GM12878 (cell line): ENCODE measurements around the gene CACNA1D. TPM values are rescaled to one million over a fixed set of nuclear protein-coding genes. Genes with fewer than 3 reads are reported as not detected.
A peak's percentile ranks its signal among the peaks of the same experiment; 100 is the strongest.

Source experiments
- ATAC-seq: fragments of 200-7000 bp; cut with Tn5 transposase; 3 replicates; pipeline ENCODE4 v1.9.1; 2020; ENCODE audit warnings: mild to moderate bottlenecking, moderate library complexity
- BruUV-seq: library from RNA; stranded (reverse); fragments of 400-500 nt; replicated peaks from 2 replicates; lab custom pipeline; 2021; lab: Mats Ljungman, UMichigan
- CTCF ChIA-PET: fragments of 300-600 bp; sonication (Branson Sonifier 250); formaldehyde crosslinking; extraction: SDS; loops from one replicate; lab custom pipeline; 2021; ENCODE audit warnings: inconsistent platforms; lab: Yijun Ruan, JAX
- POLR2A ChIA-PET: fragments of 350-600 bp; formaldehyde crosslinking; extraction: SDS; loops from one replicate; lab custom pipeline; 2021; ENCODE audit warnings: inconsistent platforms; lab: Charles Lee
- RAD21 ChIA-PET: fragments of 300-600 bp; sonication (Branson Sonifier 250); formaldehyde crosslinking; loops from one replicate; lab custom pipeline; 2023; ENCODE audit warnings: antibody characterized with exemption; ENCODE audit not compliant: unreplicated experiment; lab: Charles Lee
- SMC1A ChIA-PET: fragments of 300-600 bp; sonication (Branson Sonifier 250); formaldehyde crosslinking; loops from one replicate; lab custom pipeline; 2023; ENCODE audit not compliant: unreplicated experiment, uncharacterized antibody; lab: Charles Lee
- DNase-seq: peaks from one replicate; pipeline ENCODE4 v3.0.0-alpha.2; 2011; ENCODE audit warnings: low read depth, low spot score
- FAIRE-seq: peaks from 3 replicates; lab custom pipeline; 2011; peaks lifted over from hg19 to GRCh38; lab: Jason Lieb, UNC
- H2AFZ ChIP-seq: 2 replicates; pipeline ENCODE4 v1.6.0; 2011; ENCODE audit warnings: low read depth, low read length, control low read depth; ENCODE audit not compliant: control insufficient read depth
- H3K27ac ChIP-seq: 2 replicates; pipeline ENCODE4 v1.5.1; 2011; ENCODE audit warnings: control low read depth; ENCODE audit not compliant: control insufficient read depth, insufficient read depth
- H3K27me3 ChIP-seq, 2 experiments: replicated peaks in 1 of 2; 2 replicates each; pipeline versions ENCODE4 v1.6.0 to v1.6.1; 2011; ENCODE audit warnings: low read length in 1 of 2; ENCODE audit not compliant: control insufficient read depth in 2 of 2, insufficient read depth in 2 of 2
- H3K36me3 ChIP-seq, 2 experiments: 2 replicates each; pipeline ENCODE4 v1.5.1; 2011; ENCODE audit warnings: low read length in 1 of 2; ENCODE audit not compliant: control insufficient read depth in 2 of 2, insufficient read depth in 2 of 2
- H3K4me1 ChIP-seq: 2 replicates; pipeline ENCODE4 v1.6.1; 2011; ENCODE audit warnings: mild to moderate bottlenecking, low read length, moderate library complexity, mixed read lengths; ENCODE audit not compliant: control insufficient read depth, insufficient read depth
- H3K4me2 ChIP-seq: 2 replicates; pipeline ENCODE4 v1.6.0; 2011; ENCODE audit warnings: control low read depth; ENCODE audit not compliant: control insufficient read depth, insufficient read depth
- H3K4me3 ChIP-seq: fragments of 200-600 bp; sonication (generic); 2 replicates; pipeline ENCODE4 v1.5.1; 2016
- H3K79me2 ChIP-seq: 2 replicates; pipeline ENCODE4 v1.6.0; 2011; ENCODE audit warnings: low read length; ENCODE audit not compliant: control insufficient read depth, insufficient read depth
- H3K9ac ChIP-seq: 2 replicates; pipeline ENCODE4 v1.8.0; 2011; ENCODE audit warnings: low read length, control low read depth, mixed read lengths; ENCODE audit not compliant: control insufficient read depth, insufficient read depth
- H3K9me3 ChIP-seq: replicated peaks from 3 replicates; pipeline ENCODE4 v1.5.1; 2011; ENCODE audit warnings: mild to moderate bottlenecking, low read length; ENCODE audit not compliant: control insufficient read depth, insufficient read depth
- H4K20me1 ChIP-seq: 2 replicates; pipeline ENCODE4 v1.6.0; 2011; ENCODE audit not compliant: control insufficient read depth, insufficient read depth
- ASH2L ChIP-seq: fragments of 300-600, 200-600 bp; sonication (generic); IDR thresholded peaks from 2 replicates; pipeline ENCODE4 v1.6.1; 2017; ENCODE audit warnings: low read depth, mild to moderate bottlenecking, borderline replicate concordance
- FOXM1 ChIP-seq: IDR thresholded peaks from 2 replicates; pipeline ENCODE4 v1.6.1; 2012; ENCODE audit warnings: low read depth, mild to moderate bottlenecking, inconsistent platforms, low read length, moderate library complexity
- MYB ChIP-seq: fragments of 150-350 bp; IDR thresholded peaks from 2 replicates; pipeline ENCODE4 v1.6.1; 2014; ENCODE audit warnings: mild to moderate bottlenecking, low read depth, low read length, borderline replicate concordance
- NFXL1 ChIP-seq: fragments of 450-650 bp; IDR thresholded peaks from 2 replicates; pipeline ENCODE4 v1.6.1; 2017; ENCODE audit warnings: antibody characterized with exemption, mild to moderate bottlenecking, borderline replicate concordance
- POU2F2 ChIP-seq: IDR thresholded peaks from 3 replicates; pipeline ENCODE4 v1.6.1; 2011; ENCODE audit warnings: low read depth, mild to moderate bottlenecking, low read length, borderline replicate concordance
- SUZ12 ChIP-seq: fragments of 200-600 bp; sonication (generic); IDR thresholded peaks from one replicate; pipeline ENCODE4 v1.6.1; 2018; ENCODE audit warnings: antibody characterized with exemption, mild to moderate bottlenecking; ENCODE audit not compliant: unreplicated experiment
- ZNF24 ChIP-seq: fragments of 450-650 bp; IDR thresholded peaks from 2 replicates; pipeline ENCODE4 v1.6.1; 2017; ENCODE audit warnings: antibody characterized with exemption, mild to moderate bottlenecking
- WGBS: methylation state at CpG from one replicate; pipeline ENCODE4 v1.1.6; 2016; ENCODE audit warnings: low lambda C conversion rate; ENCODE audit not compliant: insufficient replicate concordance, insufficient coverage; ENCODE audit errors: missing lambda C conversion rate; 5-methylcytosine and 5-hydroxymethylcytosine counted together
- in situ Hi-C: fragments of 300-500 bp; cut with MboI; formaldehyde crosslinking; loops from 9 replicates; pipeline ENCODE4 v1.14.3; 2018; ENCODE audit warnings: mixed read lengths
- intact Hi-C: fragments of 100-400 bp; cut with micrococcal nuclease; formaldehyde crosslinking; loops from one replicate; pipeline ENCODE4 v1.14.2; 2022; ENCODE audit not compliant: unreplicated experiment
- polyA plus RNA-seq, 11 experiments: library from polyadenylated mRNA; depleted of rRNA in 4 of 11; unstranded in 6 of 11; stranded (reverse) in 5 of 11; fragments of >200 nt; fragmentation: Nextera tagmentation in 4 of 11; fragmentation: Illumina TruSeq in 1 of 11; extraction: Ambion mirVana in 4 of 11; extraction: Trizol in 1 of 11; gene quantifications; 1 replicate in 1 of 11; 2 replicates in 10 of 11; pipeline versions ENCODE4 v1.2.1 to v1.2.3, GENCODE V29; 2011 to 2016; ENCODE audit warnings: inconsistent platforms in 2 of 11, missing spikeins in 2 of 11, low read depth in 1 of 11
- total RNA-seq, 4 experiments: library from RNA; depleted of rRNA in 3 of 4; stranded (reverse); fragments of >200 nt in 3 of 4; fragmentation: Illumina TruSeq in 1 of 4; extraction: Trizol in 1 of 4; gene quantifications; 2 replicates each; pipeline versions ENCODE4 v1.2.1 to v1.2.3, GENCODE V29; 2013 to 2021
- TF ChIP-seq, protein P1 (sequence below): IDR thresholded peaks from 2 replicates; pipeline ENCODE4 v1.6.1; 2012; ENCODE audit warnings: improper control_type of control experiment, low read depth, low read length; ENCODE audit not compliant: insufficient replicate concordance

The CACNA1D gene
- total and polyA plus RNA-seq, 10 of the 15 experiments (the other 5 are each of a cell fraction or from before 2014, with no cell fraction given) = 0.21 to 24.4 (median 1.6) TPM

DNA sequence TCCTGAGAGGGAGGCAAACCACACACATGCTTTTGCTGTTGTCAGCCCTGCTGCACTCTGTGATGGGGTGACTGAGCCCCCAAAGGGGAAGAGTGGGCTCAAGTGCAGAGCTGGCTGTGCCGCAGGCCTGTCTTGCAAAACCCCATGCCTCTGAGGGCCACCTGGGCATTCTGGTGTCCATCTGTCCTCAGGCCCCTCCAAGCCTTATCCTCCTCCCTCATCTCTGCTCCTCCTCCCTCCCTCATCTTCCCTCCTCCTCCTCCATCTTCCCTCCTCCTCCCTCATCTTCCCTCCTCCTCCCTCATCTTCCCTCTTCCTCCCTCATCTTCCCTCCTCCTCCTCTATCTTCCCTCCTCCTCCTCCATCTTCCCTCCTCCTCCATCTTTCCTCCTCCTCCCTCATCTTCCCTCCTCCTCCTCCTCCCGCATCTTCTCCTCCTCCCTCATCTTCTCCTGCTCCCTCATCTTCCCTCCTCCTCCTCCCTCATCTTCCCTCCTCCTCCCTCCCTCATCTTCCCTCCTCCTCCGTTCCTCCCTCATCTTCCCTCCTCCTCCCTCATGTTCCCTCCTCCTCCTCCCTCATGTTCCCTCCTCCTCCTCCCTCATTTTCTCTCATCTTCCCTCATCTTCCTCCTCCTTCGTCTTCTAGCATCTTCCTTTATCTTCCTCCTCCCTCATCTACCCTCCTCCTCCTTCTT lies 311.2 kb downstream of the CACNA1D start:
- SMC1A ChIA-PET = interaction anchor here (1.2 kb wide), 1 partner anchor 30 kb away, joined by 3 read pairs; no protein-coding TSS in a partner anchor

More for the DNA sequence above, 311.2 kb downstream of the CACNA1D start:
- CTCF ChIA-PET = no interaction called here
- no peaks in the 10 kb centered on the region for H4K20me1 ChIP-seq
- no peaks in the 10 kb centered on the region for H3K27me3 ChIP-seq
- in situ Hi-C loops = no loop called here
- peaks cover 17% of the 10 kb centered on the region for H3K4me1 ChIP-seq
- no peaks in the 10 kb centered on the region for H3K36me3 ChIP-seq
- DNase-seq (no peak), FAIRE-seq (no peak), ATAC-seq (no peak)
- intact Hi-C loops = no loop called here
- no peaks in the 10 kb centered on the region for H3K9me3 ChIP-seq
- H3K79me2 ChIP-seq = no peaks in the 10 kb centered on the region
- POLR2A ChIA-PET = no interaction called here
- H2AFZ ChIP-seq = no peak overlapping the region
- H3K27ac ChIP-seq = no peak overlapping the region
- RAD21 ChIA-PET = interaction anchor here (1.0 kb wide), 1 partner anchor 30 kb away, joined by 3 read pairs; no protein-coding TSS in a partner anchor
- TF ChIP-seq ASH2L = no peak
- TF ChIP-seq MYB = no peak
- TF ChIP-seq FOXM1 = no peak
- TF ChIP-seq POU2F2 = 0 out of 3 replicates have a peak, but pooled peaks have one; percentile 0
- TF ChIP-seq SUZ12 = no peak
- TF ChIP-seq NFXL1 = peak; percentile 89
- no peak for TF ChIP-seq ZNF24
- TF ChIP-seq, protein P1, sequence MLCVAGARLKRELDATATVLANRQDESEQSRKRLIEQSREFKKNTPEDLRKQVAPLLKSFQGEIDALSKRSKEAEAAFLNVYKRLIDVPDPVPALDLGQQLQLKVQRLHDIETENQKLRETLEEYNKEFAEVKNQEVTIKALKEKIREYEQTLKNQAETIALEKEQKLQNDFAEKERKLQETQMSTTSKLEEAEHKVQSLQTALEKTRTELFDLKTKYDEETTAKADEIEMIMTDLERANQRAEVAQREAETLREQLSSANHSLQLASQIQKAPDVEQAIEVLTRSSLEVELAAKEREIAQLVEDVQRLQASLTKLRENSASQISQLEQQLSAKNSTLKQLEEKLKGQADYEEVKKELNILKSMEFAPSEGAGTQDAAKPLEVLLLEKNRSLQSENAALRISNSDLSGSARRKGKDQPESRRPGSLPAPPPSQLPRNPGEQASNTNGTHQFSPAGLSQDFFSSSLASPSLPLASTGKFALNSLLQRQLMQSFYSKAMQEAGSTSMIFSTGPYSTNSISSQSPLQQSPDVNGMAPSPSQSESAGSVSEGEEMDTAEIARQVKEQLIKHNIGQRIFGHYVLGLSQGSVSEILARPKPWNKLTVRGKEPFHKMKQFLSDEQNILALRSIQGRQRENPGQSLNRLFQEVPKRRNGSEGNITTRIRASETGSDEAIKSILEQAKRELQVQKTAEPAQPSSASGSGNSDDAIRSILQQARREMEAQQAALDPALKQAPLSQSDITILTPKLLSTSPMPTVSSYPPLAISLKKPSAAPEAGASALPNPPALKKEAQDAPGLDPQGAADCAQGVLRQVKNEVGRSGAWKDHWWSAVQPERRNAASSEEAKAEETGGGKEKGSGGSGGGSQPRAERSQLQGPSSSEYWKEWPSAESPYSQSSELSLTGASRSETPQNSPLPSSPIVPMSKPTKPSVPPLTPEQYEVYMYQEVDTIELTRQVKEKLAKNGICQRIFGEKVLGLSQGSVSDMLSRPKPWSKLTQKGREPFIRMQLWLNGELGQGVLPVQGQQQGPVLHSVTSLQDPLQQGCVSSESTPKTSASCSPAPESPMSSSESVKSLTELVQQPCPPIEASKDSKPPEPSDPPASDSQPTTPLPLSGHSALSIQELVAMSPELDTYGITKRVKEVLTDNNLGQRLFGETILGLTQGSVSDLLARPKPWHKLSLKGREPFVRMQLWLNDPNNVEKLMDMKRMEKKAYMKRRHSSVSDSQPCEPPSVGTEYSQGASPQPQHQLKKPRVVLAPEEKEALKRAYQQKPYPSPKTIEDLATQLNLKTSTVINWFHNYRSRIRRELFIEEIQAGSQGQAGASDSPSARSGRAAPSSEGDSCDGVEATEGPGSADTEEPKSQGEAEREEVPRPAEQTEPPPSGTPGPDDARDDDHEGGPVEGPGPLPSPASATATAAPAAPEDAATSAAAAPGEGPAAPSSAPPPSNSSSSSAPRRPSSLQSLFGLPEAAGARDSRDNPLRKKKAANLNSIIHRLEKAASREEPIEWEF = no peak
- no peak overlapping the region for H3K4me3 ChIP-seq
- H3K4me2 ChIP-seq = no peak overlapping the region; the same call in 1 of the 2 replicates
- no TSS peak for BruUV-seq
- H3K9ac ChIP-seq = no peak overlapping the region
- WGBS = 17% methylated on average over 2 of the region's 4 CpGs
